ENCODE measurements around the gene ARL2. TPM values are rescaled to one million over a fixed set of nuclear protein-coding genes. Genes with fewer than 3 reads are reported as not detected.

ARL2 gene
- total and polyA plus RNA-seq, 2 experiments from 2014 or later: 189 to 230 TPM

DNA sequence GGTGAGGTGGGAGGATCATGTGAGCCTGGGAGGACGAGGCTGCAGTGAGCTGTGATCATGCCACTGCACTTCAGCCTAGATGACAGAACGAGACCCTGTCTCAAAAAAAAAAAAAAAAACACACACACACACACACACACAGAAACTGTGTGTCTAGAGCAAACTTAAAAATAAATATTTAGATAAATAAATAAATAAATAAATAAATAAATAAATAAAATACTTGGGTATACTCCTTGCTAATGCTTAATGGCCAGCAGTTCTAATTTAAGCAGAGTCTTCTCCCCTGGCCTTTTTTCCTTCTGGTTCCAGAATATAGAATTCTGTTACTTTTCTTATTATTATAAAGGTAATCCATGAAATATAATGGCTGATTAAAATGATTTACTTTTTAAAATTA is 5.1 kb upstream of the ARL2 start:
- TF ChIP-seq, protein P1, sequence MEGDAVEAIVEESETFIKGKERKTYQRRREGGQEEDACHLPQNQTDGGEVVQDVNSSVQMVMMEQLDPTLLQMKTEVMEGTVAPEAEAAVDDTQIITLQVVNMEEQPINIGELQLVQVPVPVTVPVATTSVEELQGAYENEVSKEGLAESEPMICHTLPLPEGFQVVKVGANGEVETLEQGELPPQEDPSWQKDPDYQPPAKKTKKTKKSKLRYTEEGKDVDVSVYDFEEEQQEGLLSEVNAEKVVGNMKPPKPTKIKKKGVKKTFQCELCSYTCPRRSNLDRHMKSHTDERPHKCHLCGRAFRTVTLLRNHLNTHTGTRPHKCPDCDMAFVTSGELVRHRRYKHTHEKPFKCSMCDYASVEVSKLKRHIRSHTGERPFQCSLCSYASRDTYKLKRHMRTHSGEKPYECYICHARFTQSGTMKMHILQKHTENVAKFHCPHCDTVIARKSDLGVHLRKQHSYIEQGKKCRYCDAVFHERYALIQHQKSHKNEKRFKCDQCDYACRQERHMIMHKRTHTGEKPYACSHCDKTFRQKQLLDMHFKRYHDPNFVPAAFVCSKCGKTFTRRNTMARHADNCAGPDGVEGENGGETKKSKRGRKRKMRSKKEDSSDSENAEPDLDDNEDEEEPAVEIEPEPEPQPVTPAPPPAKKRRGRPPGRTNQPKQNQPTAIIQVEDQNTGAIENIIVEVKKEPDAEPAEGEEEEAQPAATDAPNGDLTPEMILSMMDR (IDR thresholded peaks at IDR 0.05; ENCODE audit: low read depth, low read length): no peak
- Histone ChIP-seq H3K4me1 (ENCODE audit: low read depth) (no peaks in the 10 kb centered on the region), H3K27ac (no peak overlapping the region), H3K36me3 (no peaks in the 10 kb centered on the region), H3K9me3 (ENCODE audit: low read depth) (no peaks in the 10 kb centered on the region), H3K27me3 (no peaks in the 10 kb centered on the region), H3K4me3 (no peak overlapping the region)
- no peak for DNase-seq (ENCODE audit: low read depth in 1 of 2, low spot score in 1 of 2)

GRCh38 chr11:65013130-65013887 is 651 bp upstream of the ARL2 start:
- H3K27ac ChIP-seq: peak overlapping the region; percentile 89
- peak overlapping the region; percentile 55 for H3K4me3 ChIP-seq
- H3K9me3 ChIP-seq (ENCODE audit: low read depth): no peaks in the 10 kb centered on the region
- H3K27me3 ChIP-seq: no peaks in the 10 kb centered on the region
- DNase-seq (ENCODE audit: low read depth in 1 of 2, low spot score in 1 of 2): peak; percentile 91
- H3K4me1 ChIP-seq (ENCODE audit: low read depth): no peaks in the 10 kb centered on the region
- TF ChIP-seq, protein P1 (IDR thresholded peaks at IDR 0.05; ENCODE audit: low read depth, low read length): peak; percentile 84
- H3K36me3 ChIP-seq: no peaks in the 10 kb centered on the region

DNA sequence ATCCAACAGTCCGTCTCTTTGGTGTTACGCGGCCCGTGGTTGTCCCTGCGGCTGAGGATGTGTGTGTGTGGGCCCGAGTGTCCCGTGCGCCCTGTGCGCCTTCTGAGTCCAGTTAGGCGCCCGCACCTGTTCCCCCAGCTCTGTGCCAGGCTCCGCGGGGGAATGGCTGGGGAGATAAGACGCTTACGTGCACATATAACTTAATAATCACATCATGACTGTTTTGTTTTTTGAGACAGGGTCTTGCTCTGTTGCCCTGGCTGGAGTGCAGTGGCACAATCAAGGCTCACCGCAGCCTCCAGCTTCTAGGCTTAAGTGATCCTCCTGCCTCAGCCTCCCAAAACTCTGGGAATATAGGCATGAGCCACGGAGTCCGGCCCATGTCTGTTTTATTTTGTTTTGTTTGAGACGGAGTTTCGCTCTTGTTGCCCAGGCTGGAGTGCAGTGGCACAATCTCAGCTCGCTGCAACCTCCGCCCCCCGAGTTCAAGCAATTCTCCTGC is 817 bp downstream of the ARL2 start:
- Histone ChIP-seq H3K36me3 (peaks cover 2% of the 10 kb centered on the region), H3K27me3 (no peaks in the 10 kb centered on the region), H3K4me1 (ENCODE audit: low read depth) (no peaks in the 10 kb centered on the region), H3K9me3 (ENCODE audit: low read depth) (no peaks in the 10 kb centered on the region), H3K27ac (peak overlapping the region; percentile 89), H3K4me3 (peak overlapping the region; percentile 55)
- TF ChIP-seq, protein P1 (IDR thresholded peaks at IDR 0.05; ENCODE audit: low read depth, low read length): no peak
- no peak for DNase-seq (ENCODE audit: low read depth in 1 of 2, low spot score in 1 of 2)

- TF ChIP-seq, protein P1 (IDR thresholded peaks at IDR 0.05; ENCODE audit: low read depth, low read length): no peak
- Histone ChIP-seq H3K9me3 (ENCODE audit: low read depth) (no peaks in the 10 kb centered on the region), H3K4me1 (ENCODE audit: low read depth) (no peaks in the 10 kb centered on the region), H3K4me3 (no peak overlapping the region), H3K27me3 (no peaks in the 10 kb centered on the region), H3K27ac (no peak overlapping the region), H3K36me3 (peaks cover 2% of the 10 kb centered on the region)
- DNase-seq (ENCODE audit: low read depth in 1 of 2, low spot score in 1 of 2): no peak
Measured at GRCh38 chr11:65016705-65017104, 2.7 kb downstream of the ARL2 start.

DNA sequence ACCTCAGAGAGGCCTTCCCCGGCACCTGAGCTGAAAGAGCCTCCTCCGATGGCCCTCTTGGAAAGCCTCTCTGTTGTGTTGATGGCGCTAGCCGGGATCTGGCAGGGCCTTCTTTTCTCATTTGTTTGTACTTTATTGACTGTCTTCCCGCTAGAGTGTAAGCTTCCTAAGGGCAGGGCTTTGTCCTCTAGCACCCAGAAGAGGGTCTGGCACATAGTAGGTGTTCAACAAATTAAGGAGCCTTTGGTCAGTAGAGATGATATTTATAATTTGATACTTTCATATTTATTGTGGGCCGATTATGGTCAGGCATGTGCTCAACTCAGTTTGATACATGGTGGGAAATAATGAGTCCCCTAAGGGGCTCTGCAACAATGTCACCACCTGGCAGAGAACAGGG is 4.0 kb downstream of the ARL2 start:
- TF ChIP-seq, protein P1 (IDR thresholded peaks at IDR 0.05; ENCODE audit: low read depth, low read length): no peak
- no peaks in the 10 kb centered on the region for H3K27me3 ChIP-seq
- H3K4me1 ChIP-seq (ENCODE audit: low read depth): no peaks in the 10 kb centered on the region
- no peaks in the 10 kb centered on the region for H3K9me3 ChIP-seq (ENCODE audit: low read depth)
- no peak overlapping the region for H3K27ac ChIP-seq
- no peak for DNase-seq (ENCODE audit: low read depth in 1 of 2, low spot score in 1 of 2)
- H3K4me3 ChIP-seq: no peak overlapping the region
- H3K36me3 ChIP-seq: peaks cover 2% of the 10 kb centered on the region
